ENCODE measurements around the gene SEC61A2. TPM values are rescaled to one million over a fixed set of nuclear protein-coding genes. Genes with fewer than 3 reads are reported as not detected.
A peak's percentile ranks its signal among the peaks of the same experiment; 100 is the strongest.

SEC61A2 gene
- total and polyA plus RNA-seq, 2 of the 8 experiments (the other 6 are each of a cell fraction or from before 2014, with no cell fraction given), result 18.2 to 19.2 TPM

DNA sequence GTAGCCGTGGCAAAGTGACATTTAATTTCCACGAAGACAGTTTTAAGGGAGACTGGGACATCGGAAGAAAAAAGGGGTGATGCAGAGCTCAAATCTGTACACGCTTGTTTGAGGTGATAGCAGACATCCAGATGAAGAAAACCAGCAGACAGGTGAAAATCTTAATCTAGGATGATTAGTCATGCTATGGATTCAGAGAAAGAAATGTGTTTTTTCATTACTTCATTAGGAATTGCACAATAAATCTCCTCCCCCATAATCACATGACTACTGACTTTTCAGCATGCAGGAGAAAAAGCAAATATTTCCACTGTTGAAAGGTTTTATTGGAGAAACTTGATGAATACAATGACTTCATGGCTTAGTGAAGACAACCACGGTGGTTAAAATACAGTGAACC is 63.7 kb downstream of the SEC61A2 start:
- Histone ChIP-seq H3K4me3 (ENCODE audit: extremely low read depth in 1 of 4, insufficient read depth in 2 of 4, low read depth in 3 of 4, low read length in 4 of 4) (no peak overlapping the region), H3K27me3 (replicated peaks in 1 of 4; ENCODE audit: control insufficient read depth in 3 of 4, extremely low read depth in 1 of 4, insufficient read depth in 3 of 4, low read length in 3 of 4) (no peaks in the 10 kb centered on the region), H2AK5ac (ENCODE audit: low read depth, low read length) (no peak overlapping the region), H3K9me3 (ENCODE audit: insufficient read depth in 2 of 2, low read depth in 1 of 2, low read length in 1 of 2) (no peaks in the 10 kb centered on the region), H3K18ac (ENCODE audit: extremely low read depth, low read length) (no peak overlapping the region), H3K23me2 (ENCODE audit: low read depth, low read length) (no peaks in the 10 kb centered on the region; the same call in 1 of the 2 replicates), H2BK5ac (ENCODE audit: low read depth, low read length) (no peak overlapping the region), H3K79me1 (ENCODE audit: low read depth, low read length) (no peaks in the 10 kb centered on the region), H4K8ac (ENCODE audit: extremely low read depth, insufficient read depth, low read length) (no peak overlapping the region), H4K20me1 (replicated peaks in 1 of 2; ENCODE audit: control insufficient read depth in 1 of 2, insufficient read depth in 2 of 2, low read length in 2 of 2) (peaks cover 0 to 6% of the 10 kb centered on the region in 2 experiments), H3K4me2 (ENCODE audit: insufficient read depth in 1 of 2, low read depth in 2 of 2, low read length in 2 of 2) (no peak overlapping the region), H3K27ac (ENCODE audit: low read depth, low read length) (no peak overlapping the region), H3K23ac (ENCODE audit: insufficient read length) (no peak overlapping the region), H4K91ac (replicated peaks; ENCODE audit: insufficient read length, low read length) (no peak overlapping the region), H3K79me2 (ENCODE audit: control insufficient read depth in 1 of 2, insufficient read depth in 2 of 2, low read length in 2 of 2) (peaks cover 15 to 88% of the 10 kb centered on the region in 2 experiments), H3K9ac (replicated peaks in 1 of 4; ENCODE audit: extremely low read depth in 1 of 4, low read depth in 3 of 4, low read length in 3 of 4) (no peak overlapping the region), H2AFZ (ENCODE audit: low read length) (no peak overlapping the region), H3K14ac (ENCODE audit: insufficient read length) (no peak overlapping the region), H2BK12ac (ENCODE audit: low read depth, low read length) (no peak overlapping the region), H4K5ac (ENCODE audit: insufficient read length, low read depth, low read length) (no peak overlapping the region), H3K36me3 (ENCODE audit: control insufficient read depth in 2 of 4, insufficient read depth in 4 of 4, low read length in 3 of 4) (peaks cover 0 to 5% (median 2%) of the 10 kb centered on the region in 4 experiments; a peak in 1 of 8 replicates), H3K4me1 (replicated peaks in 1 of 4; ENCODE audit: control insufficient read depth in 3 of 4, insufficient read depth in 4 of 4, low read length in 3 of 4) (peaks cover 0 to 1% (median 0%) of the 10 kb centered on the region in 4 experiments; a peak in 2 of 7 replicates), H3K56ac (replicated peaks; ENCODE audit: insufficient read length, low read depth, low read length) (no peak overlapping the region), H2BK15ac (ENCODE audit: low read length) (no peak overlapping the region), H3K4ac (replicated peaks; ENCODE audit: insufficient read length, low read depth, low read length) (no peak overlapping the region), H2BK120ac (replicated peaks; ENCODE audit: low read depth, low read length) (no peak overlapping the region), H2BK20ac (ENCODE audit: low read length) (no peak overlapping the region)
- ChIA-PET CTCF (ENCODE audit: partially characterized antibody) (interaction anchor here (0.6 to 1.8 kb wide), 3 partner anchors 11 to 1098 kb away, joined by 3 to 4 read pairs (median 3); no protein-coding TSS in a partner anchor), POLR2A (ENCODE audit: partially characterized antibody) (interaction anchor here (0.6 kb wide), 1 partner anchor 12 kb away, joined by 3 read pairs; no protein-coding TSS in a partner anchor)
- FAIRE-seq (no peak), DNase-seq (ENCODE audit: low read depth in 1 of 2, low spot score in 2 of 2) (no peak)
- WGBS, 2 experiments (ENCODE audit: extremely low coverage in 1 of 2, insufficient coverage in 1 of 2, insufficient read length in 1 of 2, insufficient replicate concordance in 2 of 2, low coverage in 1 of 2, low lambda C conversion rate in 2 of 2, missing lambda C conversion rate in 1 of 2), result 99% methylated on average over 5 of the region's 5 CpGs; no CpG with 5 or more reads in 1 of the 2 experiments
- TF ChIP-seq CEBPB (IDR thresholded peaks at IDR 0.05; ENCODE audit: low read depth, low read length), result peak; percentile 44; the same call in 1 of the 2 replicates
- no peak for TF ChIP-seq BCL11A (IDR thresholded peaks at IDR 0.05; ENCODE audit: low read depth in 2 of 2, low read length in 2 of 2)
- TF ChIP-seq SAP30 (IDR thresholded peaks at IDR 0.05; ENCODE audit: insufficient read depth, insufficient replicate concordance, low read length), result no peak

Measured in H1 (cell line).